ENCODE results near the gene PSAPL1. TPM values are rescaled to one million over a fixed set of nuclear protein-coding genes. Genes with fewer than 3 reads are reported as not detected.

Gene PSAPL1
- total RNA-seq, 3 donors from 2014 or later: 0.15 TPM; not detected in 2

DNA sequence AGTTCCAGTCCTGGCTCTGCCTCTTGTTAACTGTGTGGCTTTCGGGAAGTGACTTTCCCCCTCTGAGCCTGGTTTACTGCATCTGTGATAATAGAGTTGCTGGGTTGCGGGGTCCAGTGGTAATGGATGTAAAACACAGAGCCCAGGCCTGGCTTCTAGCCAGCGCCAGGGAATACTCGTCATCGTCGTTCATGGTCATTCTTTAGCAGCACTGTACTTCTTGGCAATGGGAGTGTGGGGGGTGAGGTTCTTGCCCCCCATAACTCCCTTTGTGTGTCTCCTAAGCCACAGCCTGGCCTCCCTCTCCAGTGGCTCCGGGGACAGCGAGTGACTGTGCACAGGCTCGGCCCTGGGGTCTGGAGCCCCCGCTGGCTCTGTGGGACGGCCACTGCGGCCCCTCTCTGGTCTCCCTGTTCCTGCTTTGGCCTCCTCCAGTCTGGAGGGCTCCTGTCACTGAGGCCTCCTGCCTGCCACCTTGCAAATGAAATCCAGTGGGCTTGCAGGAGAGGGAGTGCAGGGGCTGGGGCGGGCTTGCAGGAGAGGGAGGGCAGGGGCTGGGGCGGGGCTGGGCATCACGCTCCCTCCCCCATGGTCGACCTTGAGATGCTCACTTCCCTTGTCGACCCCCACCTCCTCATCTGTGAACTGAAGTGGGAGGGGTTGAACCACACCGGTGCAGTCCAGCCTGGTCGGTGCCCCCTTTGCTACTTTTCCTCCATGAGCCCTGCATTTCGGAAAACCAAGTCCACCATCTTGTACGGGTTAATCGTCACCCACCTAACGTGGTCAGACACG lies 13.2 kb downstream of the PSAPL1 start:
- no peaks in the 10 kb centered on the region for H3K36me3 ChIP-seq
- DNase-seq (ENCODE audit: low spot score in 2 of 2): peak in 1 of 2 donors; percentile 27
- no peak for TF ChIP-seq POLR2AphosphoS5 (IDR thresholded peaks at IDR 0.05)
- intact Hi-C loops (cut with DNase I; ENCODE audit: low total_unique reads): no loop called here
- no peaks in the 10 kb centered on the region for H3K4me1 ChIP-seq
- H3K9me3 ChIP-seq: peaks cover 0 to 4% of the 10 kb centered on the region in 2 donors
- H3K27me3 ChIP-seq: no peaks in the 10 kb centered on the region
- H3K4me3 ChIP-seq: no peak overlapping the region
- no peak overlapping the region for H3K27ac ChIP-seq

- Histone ChIP-seq H3K9me3 (peaks cover 0 to 4% of the 10 kb centered on the region in 2 donors), H3K36me3 (no peaks in the 10 kb centered on the region), H3K4me1 (no peaks in the 10 kb centered on the region), H3K27ac (no peak overlapping the region), H3K27me3 (no peaks in the 10 kb centered on the region), H3K4me3 (no peak overlapping the region)
- no peak for TF ChIP-seq POLR2A (IDR thresholded peaks at IDR 0.05)
- TF ChIP-seq, protein P1, sequence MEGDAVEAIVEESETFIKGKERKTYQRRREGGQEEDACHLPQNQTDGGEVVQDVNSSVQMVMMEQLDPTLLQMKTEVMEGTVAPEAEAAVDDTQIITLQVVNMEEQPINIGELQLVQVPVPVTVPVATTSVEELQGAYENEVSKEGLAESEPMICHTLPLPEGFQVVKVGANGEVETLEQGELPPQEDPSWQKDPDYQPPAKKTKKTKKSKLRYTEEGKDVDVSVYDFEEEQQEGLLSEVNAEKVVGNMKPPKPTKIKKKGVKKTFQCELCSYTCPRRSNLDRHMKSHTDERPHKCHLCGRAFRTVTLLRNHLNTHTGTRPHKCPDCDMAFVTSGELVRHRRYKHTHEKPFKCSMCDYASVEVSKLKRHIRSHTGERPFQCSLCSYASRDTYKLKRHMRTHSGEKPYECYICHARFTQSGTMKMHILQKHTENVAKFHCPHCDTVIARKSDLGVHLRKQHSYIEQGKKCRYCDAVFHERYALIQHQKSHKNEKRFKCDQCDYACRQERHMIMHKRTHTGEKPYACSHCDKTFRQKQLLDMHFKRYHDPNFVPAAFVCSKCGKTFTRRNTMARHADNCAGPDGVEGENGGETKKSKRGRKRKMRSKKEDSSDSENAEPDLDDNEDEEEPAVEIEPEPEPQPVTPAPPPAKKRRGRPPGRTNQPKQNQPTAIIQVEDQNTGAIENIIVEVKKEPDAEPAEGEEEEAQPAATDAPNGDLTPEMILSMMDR (IDR thresholded peaks at IDR 0.05): no peak
- TF ChIP-seq POLR2AphosphoS5 (IDR thresholded peaks at IDR 0.05): no peak
- peak in 1 of 2 donors; percentile 28 for DNase-seq (ENCODE audit: low spot score in 2 of 2)
- intact Hi-C loops (cut with DNase I; ENCODE audit: low total_unique reads): no loop called here
Measured at GRCh38 chr4:7420661-7421040, 14.1 kb downstream of the PSAPL1 start.

DNA sequence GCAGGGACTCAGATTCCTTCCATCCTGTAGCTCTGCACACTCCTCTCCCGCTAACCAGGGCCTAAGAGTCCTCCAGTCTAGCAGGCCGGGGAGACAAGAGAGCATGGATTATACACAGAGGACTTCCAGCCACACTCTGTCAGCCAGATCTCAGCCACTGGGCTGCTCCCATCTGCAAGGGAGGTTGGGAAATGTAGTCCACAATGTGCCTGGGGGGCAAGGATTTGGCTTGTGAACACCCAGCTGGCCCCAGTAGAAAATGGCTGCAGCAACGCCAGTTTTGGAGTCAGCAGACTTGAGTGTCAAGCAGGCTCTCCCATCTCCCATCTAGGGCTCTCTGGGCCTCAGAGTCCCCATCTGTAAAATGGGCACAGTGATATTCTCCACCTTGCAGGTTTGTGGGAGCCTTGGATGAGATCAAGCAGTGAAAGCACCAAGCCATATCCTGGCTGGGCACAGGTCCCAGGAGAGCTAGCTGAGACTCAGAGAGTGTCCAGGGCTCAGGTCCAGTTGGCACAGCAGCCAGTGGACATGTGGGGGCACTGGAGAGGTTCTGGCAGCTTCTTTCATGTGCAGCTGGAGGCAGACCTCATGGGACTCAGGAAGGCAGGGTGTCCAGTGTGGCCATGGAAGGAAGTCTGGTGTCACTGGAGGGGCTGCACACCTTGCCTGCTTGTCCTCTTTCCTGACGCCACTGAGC lies 14.6 kb downstream of the PSAPL1 start:
- no peak overlapping the region for H3K27ac ChIP-seq
- intact Hi-C loops (cut with DNase I; ENCODE audit: low total_unique reads): no loop called here
- peak in 1 of 2 donors; percentile 30 for DNase-seq (ENCODE audit: low spot score in 2 of 2)
- H3K4me3 ChIP-seq: no peak overlapping the region
- no peaks in the 10 kb centered on the region for H3K27me3 ChIP-seq
- no peaks in the 10 kb centered on the region for H3K4me1 ChIP-seq
- TF ChIP-seq POLR2A (IDR thresholded peaks at IDR 0.05): no peak
- TF ChIP-seq, protein P1 (IDR thresholded peaks at IDR 0.05): no peak
- TF ChIP-seq POLR2AphosphoS5 (IDR thresholded peaks at IDR 0.05): no peak
- H3K36me3 ChIP-seq: no peaks in the 10 kb centered on the region
- peaks cover 0 to 4% of the 10 kb centered on the region in 2 donors for H3K9me3 ChIP-seq

DNA sequence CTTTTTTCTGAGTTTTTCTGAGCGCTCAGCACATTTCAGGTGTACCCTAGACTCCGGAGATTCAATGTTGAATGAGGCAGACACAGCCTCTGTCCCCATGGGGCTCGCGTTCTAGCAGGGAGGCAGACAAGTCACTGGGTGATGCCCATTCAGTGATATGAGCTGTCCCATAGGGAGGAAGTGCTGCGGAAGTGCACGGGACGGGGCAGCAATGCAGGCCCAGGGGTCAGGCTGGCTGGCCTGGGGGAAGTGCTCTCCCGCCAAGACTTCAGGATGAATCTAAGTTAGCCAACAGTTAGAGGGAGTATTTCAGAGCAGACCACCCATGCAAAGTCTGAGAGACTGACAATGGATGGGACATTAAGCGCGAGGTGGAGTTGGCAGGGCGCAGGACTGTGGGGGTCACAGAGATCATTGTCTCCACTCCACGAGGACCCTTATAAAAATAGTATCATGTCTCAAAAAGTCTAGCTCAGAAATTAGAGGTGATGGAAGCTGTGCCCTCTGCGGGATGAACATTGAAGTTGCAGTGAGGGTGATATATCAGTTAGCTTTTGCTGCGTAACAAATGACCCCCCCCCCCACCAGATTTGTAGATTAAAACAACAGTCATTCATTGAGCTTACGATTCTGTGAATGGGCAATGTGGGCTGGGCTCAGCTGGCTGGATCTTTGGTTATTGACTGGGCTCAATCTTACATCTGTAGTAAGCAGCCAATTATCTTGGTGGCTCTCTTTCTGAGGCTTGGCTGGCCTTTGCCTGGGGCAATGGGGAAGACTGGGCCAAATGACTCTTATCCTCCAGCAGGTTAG lies 16.4 kb downstream of the PSAPL1 start:
- Histone ChIP-seq H3K4me1 (no peaks in the 10 kb centered on the region), H3K4me3 (no peak overlapping the region), H3K9me3 (peaks cover 0 to 4% of the 10 kb centered on the region in 2 donors), H3K27me3 (peaks cover 0 to 6% of the 10 kb centered on the region in 2 donors), H3K36me3 (no peaks in the 10 kb centered on the region), H3K27ac (no peak overlapping the region)
- TF ChIP-seq, protein P1 (IDR thresholded peaks at IDR 0.05): no peak
- TF ChIP-seq POLR2AphosphoS5 (IDR thresholded peaks at IDR 0.05) (no peak), POLR2A (IDR thresholded peaks at IDR 0.05) (no peak)
- DNase-seq (ENCODE audit: low spot score in 2 of 2): no peak
- intact Hi-C loops (cut with DNase I; ENCODE audit: low total_unique reads): no loop called here

- Histone ChIP-seq H3K4me1 (no peaks in the 10 kb centered on the region), H3K36me3 (no peaks in the 10 kb centered on the region), H3K27me3 (peaks cover 0 to 8% of the 10 kb centered on the region in 2 donors), H3K4me3 (no peak overlapping the region), H3K27ac (no peak overlapping the region), H3K9me3 (peaks cover 0 to 4% of the 10 kb centered on the region in 2 donors)
- DNase-seq (ENCODE audit: low spot score in 2 of 2): peak in 1 of 2 donors; percentile 25
- TF ChIP-seq POLR2A (IDR thresholded peaks at IDR 0.05) (no peak), POLR2AphosphoS5 (IDR thresholded peaks at IDR 0.05) (no peak)
- TF ChIP-seq, protein P1 (IDR thresholded peaks at IDR 0.05): no peak
- intact Hi-C loops (cut with DNase I; ENCODE audit: low total_unique reads): no loop called here
Measured at GRCh38 chr4:7417639-7418038, 17.1 kb downstream of the PSAPL1 start.
